Activated CD4-positive, CD25-positive, alpha-beta regulatory T cell treated with anti-CD3 and anti-CD28 coated beads, Interleukin-2, amount 50 U/mL, for 16 hours (primary cell): ENCODE data around the gene ZBTB8OS.
"Not testable (repeated sequence)": the region's sequence is repeated elsewhere in the genome, so short reads cannot be mapped to it uniquely, and the experiment has no call there.

ENCODE experiments used
- DNase-seq: peaks from one replicate; pipeline ENCODE4 v3.0.0-alpha.2; 2020; ENCODE audit warnings: low read depth, low spot score

Gene ZBTB8OS

DNA sequence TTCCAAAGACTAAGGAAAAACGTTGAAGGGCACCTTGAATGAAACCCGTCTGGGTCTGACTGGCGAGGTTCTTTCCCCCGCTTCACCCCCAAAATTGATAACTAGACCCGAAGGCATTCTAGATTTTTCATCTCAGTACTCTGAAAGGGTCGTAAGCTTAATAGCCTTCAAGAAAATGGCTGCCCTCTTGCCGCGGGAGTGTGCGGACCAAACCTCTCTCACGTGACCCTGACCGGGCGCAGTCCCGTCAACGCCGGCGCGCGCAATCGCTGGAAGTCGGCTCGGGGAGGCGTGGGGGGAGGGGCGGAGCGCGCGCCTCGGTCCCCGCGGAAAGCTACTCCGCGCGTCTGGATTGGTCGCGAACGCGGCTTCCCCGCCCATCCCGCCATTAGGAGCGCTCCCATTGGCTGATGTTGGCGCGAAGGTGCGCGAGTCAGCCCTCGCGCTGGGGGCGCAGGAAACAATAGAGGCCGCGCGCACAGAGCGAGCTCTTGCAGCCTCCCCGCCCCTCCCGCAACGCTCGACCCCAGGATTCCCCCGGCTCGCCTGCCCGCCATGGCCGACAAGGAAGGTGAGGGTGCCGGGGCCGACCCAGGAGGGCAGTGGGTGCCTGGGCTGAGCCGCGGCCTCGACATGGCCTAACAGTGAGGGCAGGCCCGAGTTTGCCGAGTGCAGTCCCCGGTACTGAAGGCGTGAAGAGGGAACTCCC is 556 bp upstream of the ZBTB8OS start, which contains the start of gene RBBP4:
RBBP4 (plus strand) TSS at position 457 of the 709 bp plus-strand sequence; CDS start at position 556, 99 bp downstream.
- peak; percentile 98 for DNase-seq

GRCh38 chr1:32647308-32648134 is 2.8 kb downstream of the ZBTB8OS start:
- DNase-seq: no peak

- DNase-seq: no peak
Measured at GRCh38 chr1:32644426-32644825, 5.9 kb downstream of the ZBTB8OS start.

DNA sequence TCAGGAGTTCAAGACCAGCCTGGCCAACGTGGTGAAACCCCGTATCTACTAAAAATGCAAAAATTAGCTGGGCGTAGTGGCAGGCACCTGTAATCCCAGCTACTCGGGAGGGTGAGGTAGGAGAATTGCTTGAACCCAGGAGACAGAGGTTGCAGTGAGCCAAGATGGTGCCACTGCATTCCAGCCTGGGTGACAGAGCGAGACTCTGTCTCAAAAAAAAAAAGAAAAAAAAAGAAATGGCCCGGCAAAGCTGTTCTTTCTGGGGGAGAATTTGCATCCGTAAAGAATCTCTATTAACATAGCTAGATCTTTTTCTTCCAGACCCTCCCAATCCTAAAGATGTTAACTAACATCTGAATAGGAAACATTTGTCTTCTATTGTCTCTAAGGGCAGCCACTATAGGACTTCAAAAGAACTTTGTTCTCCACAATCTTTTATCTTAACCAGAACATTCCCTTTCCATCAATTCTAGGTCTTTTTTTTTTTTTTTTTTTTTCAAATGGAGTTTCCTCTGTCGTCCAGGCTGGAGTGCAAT is 8.0 kb downstream of the ZBTB8OS start:
- not testable (repeated sequence) for DNase-seq

DNA sequence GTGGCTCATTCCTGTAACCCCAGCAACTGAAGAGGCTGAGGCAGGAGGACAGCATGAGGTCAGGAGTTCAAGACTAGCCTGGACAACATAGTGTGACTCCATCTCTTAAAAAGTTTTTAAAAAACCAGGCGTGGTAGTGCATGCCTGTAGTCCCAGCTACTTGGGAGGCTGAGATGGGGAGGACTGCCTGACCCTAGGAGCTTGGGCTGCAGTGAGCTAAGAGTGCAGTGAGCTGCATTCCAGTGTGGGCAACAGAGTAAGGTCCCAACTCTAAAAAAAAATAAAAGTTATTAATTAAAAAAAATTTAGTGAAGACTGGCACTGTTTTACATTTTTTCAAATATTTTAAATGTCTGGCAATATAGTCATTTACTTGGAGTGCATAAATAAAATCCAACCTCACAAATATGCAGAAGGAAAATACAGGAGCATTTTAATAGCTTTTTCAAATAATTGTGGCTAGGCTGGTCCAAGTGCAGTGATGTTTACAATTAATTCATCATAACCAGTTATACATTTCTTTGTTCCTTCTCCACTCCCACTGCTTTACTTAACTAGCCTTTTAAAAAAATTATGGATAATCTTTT is 10.8 kb downstream of the ZBTB8OS start:
- DNase-seq: no peak

GRCh38 chr1:32636914-32637645 is 13.3 kb downstream of the ZBTB8OS start:
- no peak for DNase-seq

DNA sequence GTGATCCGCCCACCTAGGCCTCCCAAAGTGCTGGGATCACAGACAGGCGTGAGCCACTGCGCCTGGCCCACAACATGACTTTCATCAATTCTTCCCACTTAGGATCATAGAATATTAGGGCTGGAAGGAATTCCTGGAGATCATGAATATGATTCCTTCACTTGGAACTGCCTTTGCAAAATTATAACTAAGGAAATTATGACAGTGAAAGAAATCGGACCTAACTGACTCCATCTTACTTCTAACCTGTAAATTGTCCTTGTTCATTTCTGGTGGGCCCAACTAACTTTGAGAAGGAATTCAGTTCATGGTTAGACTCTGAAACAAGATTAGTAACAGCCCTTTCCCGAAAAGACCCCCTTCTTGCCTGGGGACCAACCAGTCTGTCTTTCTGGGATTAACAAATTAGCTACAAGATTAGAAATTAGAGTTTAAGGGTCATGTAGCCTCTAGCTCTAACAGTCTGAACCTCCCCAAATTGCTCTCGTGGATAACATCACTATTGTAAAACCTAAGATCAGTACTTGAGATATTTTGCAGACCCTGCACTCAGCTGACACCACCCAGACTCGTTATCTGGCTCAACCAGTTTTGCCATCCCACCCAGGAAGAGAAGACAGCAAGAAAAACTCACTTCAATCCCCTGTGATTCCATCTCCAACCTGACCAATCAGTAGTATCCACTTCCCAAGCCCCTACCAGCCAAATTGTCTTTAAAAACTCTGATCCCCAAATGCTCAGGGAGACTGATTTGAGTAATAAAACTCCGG is 14.7 kb downstream of the ZBTB8OS start:
- no peak for DNase-seq

DNA sequence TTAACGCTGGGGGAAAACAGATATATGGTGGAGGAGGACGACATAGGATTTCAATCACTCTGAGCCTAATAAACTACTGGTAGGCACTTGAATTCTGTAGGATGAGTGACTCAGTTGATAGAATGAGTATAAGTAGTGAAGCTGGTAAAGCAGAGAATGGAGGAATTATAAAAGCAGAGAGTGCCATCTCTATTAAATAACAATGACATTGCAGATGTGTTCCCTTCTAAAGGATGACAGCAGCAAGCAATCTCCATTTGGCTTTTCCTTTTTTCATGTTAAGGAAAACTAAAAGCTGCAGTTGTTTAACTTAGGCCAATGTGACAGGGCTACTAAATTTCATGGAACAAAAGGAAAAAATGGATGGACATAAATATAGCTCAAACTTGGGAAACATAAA is 17.5 kb downstream of the ZBTB8OS start:
- no peak for DNase-seq

- not testable (repeated sequence) for DNase-seq
Measured at GRCh38 chr1:32630173-32630572, 20.2 kb downstream of the ZBTB8OS start.

- no peak for DNase-seq
Measured at GRCh38 chr1:32627596-32628162, 22.7 kb downstream of the ZBTB8OS start.

DNA sequence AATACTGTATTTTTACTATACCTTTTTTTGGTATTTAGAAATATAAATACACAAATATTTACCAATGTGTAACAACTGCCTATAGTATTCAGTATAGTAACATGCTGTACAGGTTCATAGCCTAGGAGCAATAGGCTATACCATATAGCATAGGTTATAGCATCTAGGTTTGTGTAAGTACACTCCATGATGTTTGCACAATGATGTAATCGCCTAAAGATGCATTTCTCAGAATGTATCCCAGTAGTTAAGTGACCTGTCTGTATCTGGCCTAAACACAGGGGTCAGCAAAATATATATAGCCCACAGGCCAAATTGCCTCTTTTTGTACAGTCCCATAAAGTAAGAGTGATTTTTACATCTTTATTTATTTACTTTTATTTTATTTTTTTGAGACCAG is 24.2 kb downstream of the ZBTB8OS start:
- DNase-seq: no peak

DNA sequence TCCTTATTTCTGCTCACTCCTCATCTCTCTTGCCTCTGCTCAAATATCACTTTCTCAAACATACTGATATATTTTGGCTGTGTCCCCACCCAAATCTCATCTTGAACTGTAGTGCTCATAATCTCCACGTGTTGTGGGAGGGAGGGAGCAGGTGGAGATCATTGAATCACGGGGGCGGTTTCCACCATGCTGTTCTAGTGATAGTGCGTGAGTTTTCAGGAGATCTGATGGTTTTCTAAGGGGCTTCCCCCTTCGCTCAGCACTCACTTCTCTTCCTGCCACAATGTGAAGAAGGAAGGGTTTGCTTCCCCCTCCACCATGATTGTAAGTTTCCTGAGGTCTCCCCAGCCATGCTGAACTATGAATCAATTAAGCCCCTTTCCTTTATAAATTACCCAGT is 26.6 kb downstream of the ZBTB8OS start:
- no peak for DNase-seq

DNA sequence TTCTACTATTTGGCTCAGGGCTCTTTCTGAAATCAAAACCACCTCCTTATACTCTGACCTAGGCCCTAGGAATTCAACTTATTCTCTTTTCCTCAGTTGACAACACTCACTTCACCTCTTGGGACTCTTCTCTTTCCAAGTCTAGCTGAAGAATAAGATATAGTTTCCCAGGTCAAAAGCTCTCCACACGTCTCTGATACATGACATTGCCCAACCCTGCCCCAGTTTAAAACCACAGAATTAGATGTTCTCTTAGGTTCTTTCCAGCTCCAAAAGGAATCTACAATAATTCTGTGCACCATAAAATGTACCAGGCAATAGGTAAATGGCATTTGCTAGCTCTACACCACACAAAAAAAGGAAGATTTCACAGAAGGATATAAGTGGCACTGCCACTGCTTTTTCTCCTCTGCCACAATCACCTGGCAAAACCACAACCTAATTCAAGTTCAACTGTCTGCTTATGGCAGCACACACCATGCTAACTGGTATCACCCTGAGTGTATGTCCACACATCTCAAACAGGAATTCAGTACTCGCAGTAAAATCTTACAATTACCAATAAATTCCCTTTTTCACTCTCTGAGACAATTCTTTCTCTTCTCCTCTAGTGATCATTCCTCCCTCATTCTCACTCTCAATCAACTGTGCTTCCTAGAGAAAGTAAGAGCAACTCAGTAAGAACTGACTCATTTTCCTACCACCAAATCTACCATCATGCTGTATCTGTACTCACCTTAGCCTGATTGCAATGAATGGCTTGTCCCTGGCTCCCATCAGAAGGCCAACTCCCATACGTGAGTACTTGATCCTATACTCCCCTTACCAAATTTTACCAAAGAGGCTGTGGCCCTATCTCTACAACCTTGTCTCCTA is 27.3 kb downstream of the ZBTB8OS start:
- DNase-seq: no peak

- no peak for DNase-seq
Measured at GRCh38 chr1:32622205-32622604, 28.1 kb downstream of the ZBTB8OS start.

- DNase-seq: no peak
Measured at GRCh38 chr1:32619701-32620485, 30.5 kb downstream of the ZBTB8OS start.

DNA sequence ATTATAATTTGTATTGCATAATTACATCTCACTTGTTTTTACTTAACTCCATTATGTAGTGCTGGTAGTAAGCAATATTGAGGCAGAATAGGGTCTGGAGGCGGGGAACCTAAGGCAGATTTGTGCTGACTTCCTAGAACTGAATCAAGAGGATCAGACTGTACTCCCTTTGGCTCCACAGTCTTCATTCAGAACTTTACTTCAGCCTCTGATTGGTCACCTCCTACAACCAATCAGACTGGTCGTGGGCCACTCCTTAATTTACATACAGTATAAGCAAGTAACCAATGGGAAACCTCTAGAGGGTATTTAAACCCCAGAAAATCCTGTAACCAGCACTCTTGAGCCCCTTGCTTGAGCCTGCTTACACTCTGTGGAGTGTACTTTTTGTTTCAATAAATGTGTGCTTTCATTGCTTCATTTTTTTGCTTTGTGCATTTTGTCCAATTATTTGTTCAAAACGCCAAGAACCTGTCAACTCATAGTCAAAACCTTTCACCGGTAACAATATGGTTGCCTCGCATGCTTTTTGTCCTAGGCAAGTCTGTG is 31.6 kb downstream of the ZBTB8OS start:
- no peak for DNase-seq

GRCh38 chr1:32613472-32613871 is 36.9 kb downstream of the ZBTB8OS start:
- DNase-seq: no peak

- no peak for DNase-seq
Measured at GRCh38 chr1:32612189-32612881, 38.0 kb downstream of the ZBTB8OS start.
